HG03097 (cell line): Measurements from ENCODE around the gene FGF12.

Experiments used
- ATAC-seq: cut with Tn5 transposase; IDR thresholded peaks from one replicate; pipeline ENCODE4 v1.9.1; 2021; ENCODE audit not compliant: unreplicated experiment, low FRiP score

Gene FGF12

GRCh38 chr3:192367616-192368015 is 359.7 kb downstream of the FGF12 start:
- ATAC-seq = no peak

- ATAC-seq = no peak
Observed at GRCh38 chr3:192366916-192367315, 360.4 kb downstream of the FGF12 start.

- no peak for ATAC-seq
Observed at GRCh38 chr3:192365571-192365970, 361.8 kb downstream of the FGF12 start.

- ATAC-seq = no peak
Observed at GRCh38 chr3:192364316-192364715, 363.0 kb downstream of the FGF12 start.

- ATAC-seq = no peak
Observed at GRCh38 chr3:192354687-192355086, 372.7 kb downstream of the FGF12 start.

- no peak for ATAC-seq
Observed at GRCh38 chr3:192352142-192352541, 375.2 kb downstream of the FGF12 start.

- ATAC-seq = no peak
Observed at GRCh38 chr3:192351441-192351840, 375.9 kb downstream of the FGF12 start.

- no peak for ATAC-seq
Observed at GRCh38 chr3:192340031-192340430, 387.3 kb downstream of the FGF12 start.

GRCh38 chr3:192339214-192339613 is 388.1 kb downstream of the FGF12 start:
- no peak for ATAC-seq

- no peak for ATAC-seq
Observed at GRCh38 chr3:192336286-192336685, 391.1 kb downstream of the FGF12 start.

- ATAC-seq = no peak
Observed at GRCh38 chr3:192332386-192333291, 394.7 kb downstream of the FGF12 start.

- no peak for ATAC-seq
Observed at GRCh38 chr3:192331749-192332385, 395.5 kb downstream of the FGF12 start.

GRCh38 chr3:192326656-192327055 is 400.7 kb downstream of the FGF12 start:
- no peak for ATAC-seq

- no peak for ATAC-seq
Observed at GRCh38 chr3:192317564-192317963, 409.8 kb downstream of the FGF12 start.

- ATAC-seq = no peak
Observed at GRCh38 chr3:192313605-192314004, 413.7 kb downstream of the FGF12 start.

- no peak for ATAC-seq
Observed at GRCh38 chr3:192307631-192308030, 419.7 kb downstream of the FGF12 start.

GRCh38 chr3:192303235-192303634 is 424.1 kb downstream of the FGF12 start:
- no peak for ATAC-seq

GRCh38 chr3:192302721-192303120 is 424.6 kb downstream of the FGF12 start:
- no peak for ATAC-seq

GRCh38 chr3:192299921-192300320 is 427.4 kb downstream of the FGF12 start:
- ATAC-seq = no peak

GRCh38 chr3:192296845-192297244 is 430.5 kb downstream of the FGF12 start:
- no peak for ATAC-seq

GRCh38 chr3:192284443-192285072 is 442.8 kb downstream of the FGF12 start:
- ATAC-seq = no peak
